Umbilical cord (tissue), 2 donors: ENCODE data around the gene BOD1L1. TPM values are rescaled to one million over a fixed set of nuclear protein-coding genes. Genes with fewer than 3 reads are reported as not detected.

ENCODE experiments used
- DNase-seq: peaks from one replicate; pipeline ENCODE4 v3.0.0-alpha.2; 2015; ENCODE audit warnings: low spot score
- total RNA-seq: library from RNA; depleted of rRNA; stranded (reverse); fragments of >200 nt; gene quantifications from one replicate; pipeline ENCODE4 v1.2.3, GENCODE V29; 2014; ENCODE audit warnings: low replicate concordance; ENCODE audit not compliant: insufficient read depth

The BOD1L1 gene
- total RNA-seq, 1 donor from 2014 or later: 43.1 TPM

GRCh38 chr4:13527192-13527980 lies 100.1 kb downstream of the BOD1L1 start:
- DNase-seq: no peak

DNA sequence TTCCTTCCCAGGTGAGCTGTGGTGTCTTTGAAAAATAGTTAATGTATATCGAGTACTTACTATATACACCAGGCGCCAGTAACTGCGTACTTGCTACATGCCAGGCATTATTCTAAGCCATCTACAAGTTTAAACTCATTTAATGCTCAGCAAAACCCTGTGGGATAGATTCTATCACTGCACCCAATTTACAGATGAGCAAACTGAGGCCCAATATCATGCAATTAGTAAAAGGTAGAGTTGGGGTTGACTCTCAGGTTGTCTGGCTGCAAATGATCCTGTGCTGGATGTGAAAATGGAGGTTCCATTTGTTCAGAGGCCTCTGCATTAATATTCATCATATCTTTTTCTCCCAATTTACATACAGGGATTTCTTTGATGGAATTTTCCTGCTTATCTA lies 100.9 kb downstream of the BOD1L1 start:
- DNase-seq: no peak

- no peak for DNase-seq
Observed at GRCh38 chr4:13525606-13526281, 101.8 kb downstream of the BOD1L1 start.

DNA sequence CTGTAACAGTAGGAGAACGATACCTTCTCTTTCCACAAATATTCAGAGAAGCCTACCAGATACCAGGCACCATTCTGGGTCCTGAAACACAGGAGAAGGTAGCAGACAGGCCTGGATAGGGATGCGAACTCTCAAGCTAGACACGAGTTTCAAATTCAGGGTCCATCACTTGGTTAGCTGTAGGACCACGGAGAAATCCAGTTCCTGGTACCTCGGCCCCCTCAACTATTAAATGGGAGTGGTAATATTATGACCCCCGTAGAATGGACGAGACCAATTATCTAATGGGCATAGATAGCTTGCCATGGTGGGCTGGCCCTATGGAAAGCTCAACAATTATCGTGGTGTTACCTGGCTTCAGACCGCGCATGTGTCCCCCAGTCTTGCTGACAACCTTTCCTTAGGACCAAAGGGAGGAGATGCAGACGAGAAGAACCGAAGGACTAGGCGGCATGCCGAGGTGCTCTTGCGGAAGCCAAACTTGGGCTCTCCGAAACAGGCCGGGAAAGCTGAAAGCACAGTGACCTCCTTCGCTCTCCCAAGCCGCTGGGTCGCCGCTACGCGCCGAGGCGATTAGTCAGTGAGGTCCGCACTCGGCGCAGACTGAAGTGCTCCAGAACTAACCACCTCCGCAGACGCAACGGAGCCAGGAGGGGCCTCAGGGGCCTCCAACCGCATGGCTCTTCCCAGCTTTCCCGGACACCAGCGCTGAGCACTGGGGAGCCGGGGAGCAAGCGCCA lies 102.9 kb downstream of the BOD1L1 start:
- DNase-seq: no peak

DNA sequence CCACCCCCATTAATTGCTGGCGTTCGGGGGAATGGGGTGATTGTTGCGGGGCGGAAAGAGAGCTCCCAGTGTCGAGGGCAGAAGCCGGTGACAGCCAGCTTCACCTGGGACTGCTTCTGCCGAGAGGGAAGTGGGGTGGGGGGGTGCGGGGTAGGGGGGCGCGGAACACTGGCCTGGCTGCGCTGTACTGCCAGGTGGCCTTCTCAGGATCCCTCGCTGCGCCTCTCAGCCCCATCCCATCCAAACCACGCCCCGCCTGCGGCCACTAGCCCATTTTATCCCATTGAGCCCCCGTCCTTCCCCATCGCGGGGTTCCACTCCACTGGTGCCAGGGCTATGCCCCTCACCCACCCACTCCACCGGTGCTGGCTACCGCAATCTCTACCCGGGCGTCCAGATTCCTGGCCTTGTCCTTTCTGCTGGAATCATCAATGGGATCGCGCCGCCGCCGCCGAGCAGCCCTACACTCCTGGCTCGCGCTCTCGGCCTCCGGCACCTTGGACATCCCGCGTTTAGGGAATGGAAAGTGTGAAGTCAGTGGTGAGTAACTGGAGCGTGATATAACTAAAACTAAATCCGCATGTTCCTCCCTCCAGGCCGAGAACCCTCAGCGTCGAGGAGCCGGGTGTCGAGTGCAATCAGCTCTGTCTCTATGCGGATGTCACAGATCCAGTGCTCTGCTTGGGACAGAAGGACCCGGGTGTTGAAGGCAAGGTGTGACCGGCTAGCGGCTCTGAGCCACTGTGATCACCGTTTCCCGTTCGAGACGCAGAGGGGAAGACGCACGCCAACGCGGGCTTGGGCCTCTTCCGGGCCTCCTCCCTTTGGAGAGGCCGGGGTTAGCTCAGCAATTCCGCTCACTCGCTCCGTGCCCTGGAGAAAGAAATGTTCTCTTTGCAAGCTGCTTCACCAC lies 103.7 kb downstream of the BOD1L1 start:
- no peak for DNase-seq

- DNase-seq: no peak
Observed at GRCh38 chr4:13523105-13523477, 104.4 kb downstream of the BOD1L1 start.

GRCh38 chr4:13522282-13523104 lies 105.0 kb downstream of the BOD1L1 start:
- DNase-seq: no peak

- no peak for DNase-seq
Observed at GRCh38 chr4:13521047-13521446, 106.5 kb downstream of the BOD1L1 start.

Other genes with a start within 250 kb of the BOD1L1 start
- gene RAB28, start 143.4 kb downstream of the BOD1L1 start, total RNA-seq: 13.5 TPM
- gene NKX3-2, start 83.2 kb downstream of the BOD1L1 start, total RNA-seq: 0.24 TPM